ENCODE data around the gene SGO2.

Gene SGO2

GRCh38 chr2:200595913-200596312 is 69.9 kb downstream of the SGO2 start:
- H3K4me1 ChIP-seq = no peaks in the 10 kb centered on the region
- H3K27ac ChIP-seq = no peak overlapping the region
- no peak overlapping the region for H3K4me2 ChIP-seq
- H3K4me3 ChIP-seq = no peak overlapping the region
- no peaks in the 10 kb centered on the region for H4K20me1 ChIP-seq
- H3K9ac ChIP-seq = no peak overlapping the region
- TF ChIP-seq Cebpa-rat (IDR thresholded peaks at IDR 0.05) = no peak
- H3K27me3 ChIP-seq = no peaks in the 10 kb centered on the region
- H3K9me3 ChIP-seq (replicated peaks in 1 of 11) = no peaks in the 10 kb centered on the region
- H3K36me3 ChIP-seq = no peaks in the 10 kb centered on the region

DNA sequence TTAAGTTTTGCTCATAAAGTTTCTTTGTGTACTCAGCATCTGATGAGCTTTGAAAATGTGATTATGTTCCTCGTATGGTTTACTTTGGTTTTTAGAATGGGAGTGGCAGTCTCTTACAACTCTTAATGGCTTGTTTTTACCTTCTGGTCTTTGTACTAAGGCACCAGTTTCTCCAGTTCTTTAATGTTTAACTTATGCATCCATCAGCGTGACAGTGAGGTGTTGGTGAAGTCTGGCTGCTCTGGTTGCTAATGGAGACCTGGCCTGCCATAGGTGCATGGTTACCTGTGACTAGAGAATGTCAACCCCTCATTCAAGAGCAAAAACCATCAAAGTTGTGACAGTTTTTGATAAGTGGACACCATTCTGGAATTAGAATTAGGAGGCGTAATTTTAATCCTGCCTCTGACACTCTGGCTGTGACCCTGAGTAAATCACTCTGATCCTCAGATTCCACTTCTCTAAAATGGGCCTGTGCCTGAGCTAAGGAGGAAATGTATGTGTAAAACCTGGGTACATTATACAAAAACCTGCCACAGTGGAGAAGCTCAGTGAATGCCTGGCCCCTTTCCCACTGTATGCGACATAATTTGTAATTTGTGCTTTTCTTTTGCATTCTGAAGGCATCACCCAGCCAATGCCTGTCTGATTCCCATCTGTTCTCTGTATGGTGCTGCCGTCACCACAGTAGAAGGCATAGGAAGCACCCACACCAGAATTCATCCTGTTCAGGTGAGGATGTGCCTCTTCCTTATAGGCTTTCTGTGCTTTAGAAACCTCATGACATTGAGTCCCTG is 71.0 kb downstream of the SGO2 start:
- Histone ChIP-seq H3K4me2 (no peak overlapping the region), H3K36me3 (no peaks in the 10 kb centered on the region), H3K9me3 (replicated peaks in 1 of 11) (no peaks in the 10 kb centered on the region)

GRCh38 chr2:200599206-200599605 is 73.2 kb downstream of the SGO2 start:
- H3K4me1 ChIP-seq = no peaks in the 10 kb centered on the region
- no peak for TF ChIP-seq Cebpa-rat (IDR thresholded peaks at IDR 0.05)
- H3K36me3 ChIP-seq = no peaks in the 10 kb centered on the region
- H4K20me1 ChIP-seq = no peaks in the 10 kb centered on the region
- no peak overlapping the region for H3K4me3 ChIP-seq
- no peak overlapping the region for H3K27ac ChIP-seq
- H3K9me3 ChIP-seq (replicated peaks in 1 of 11) = no peaks in the 10 kb centered on the region
- no peaks in the 10 kb centered on the region for H3K27me3 ChIP-seq
- no peak overlapping the region for H3K9ac ChIP-seq
- H3K4me2 ChIP-seq = no peak overlapping the region

More for the DNA sequence above, 71.0 kb downstream of the SGO2 start:
- Histone ChIP-seq H3K4me1 (no peaks in the 10 kb centered on the region), H3K4me3 (no peak overlapping the region), H3K27me3 (no peaks in the 10 kb centered on the region), H3K9ac (no peak overlapping the region), H3K27ac (no peak overlapping the region), H4K20me1 (no peaks in the 10 kb centered on the region)
- no peak for TF ChIP-seq Cebpa-rat (IDR thresholded peaks at IDR 0.05)

DNA sequence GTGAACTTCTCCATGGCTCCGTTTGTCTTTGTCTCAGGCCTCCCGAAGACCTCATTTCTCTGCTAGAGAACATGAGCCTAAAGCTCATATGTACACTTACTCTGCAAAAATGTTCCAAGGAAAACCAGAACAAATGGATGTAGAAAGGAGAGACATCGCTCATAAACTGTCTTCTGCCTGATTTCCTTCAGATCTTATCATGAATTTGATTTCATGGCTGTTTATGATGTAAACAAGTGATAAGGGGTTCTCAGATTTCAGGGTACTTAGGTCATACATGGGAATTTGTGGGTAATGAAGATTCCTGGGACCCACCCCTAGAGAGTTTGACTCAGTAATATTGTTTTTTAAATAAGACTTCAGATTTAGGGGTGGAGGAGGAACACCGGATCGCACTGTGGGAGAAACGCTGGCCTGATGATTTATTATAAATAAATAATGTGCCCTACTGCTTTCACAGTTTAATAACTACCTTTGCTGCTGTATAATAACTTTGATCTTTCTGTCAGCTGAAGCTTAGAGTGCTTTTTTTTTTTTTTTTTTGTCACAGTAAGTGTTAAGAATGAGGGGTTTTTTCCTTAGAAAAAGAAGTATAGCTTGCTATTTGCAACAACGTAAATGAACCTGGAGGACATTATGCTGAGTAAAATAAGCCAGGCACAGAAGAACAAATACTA is 74.7 kb downstream of the SGO2 start:
- TF ChIP-seq Cebpa-rat (IDR thresholded peaks at IDR 0.05) = no peak
- H3K36me3 ChIP-seq = no peaks in the 10 kb centered on the region
- no peaks in the 10 kb centered on the region for H3K27me3 ChIP-seq

DNA sequence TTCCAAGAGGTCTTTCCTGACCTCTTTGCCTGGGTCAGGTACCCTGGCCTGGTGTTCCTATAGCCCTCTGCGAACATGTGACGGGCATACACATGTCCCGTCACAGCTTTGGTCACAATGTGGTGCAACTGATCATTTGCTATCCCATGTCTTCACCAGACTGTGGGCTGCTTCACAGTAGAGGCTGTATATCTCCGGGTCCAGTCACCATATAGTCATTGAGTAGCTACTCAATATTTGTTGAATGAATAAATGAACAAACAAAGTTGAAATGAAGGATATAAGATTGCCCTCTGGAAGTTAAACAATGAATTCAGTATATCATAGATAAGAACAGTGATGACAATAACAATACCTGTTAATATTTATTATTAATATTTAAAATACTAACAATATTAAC is 76.6 kb downstream of the SGO2 start:
- no peaks in the 10 kb centered on the region for H3K4me1 ChIP-seq
- H3K36me3 ChIP-seq = no peaks in the 10 kb centered on the region
- no peaks in the 10 kb centered on the region for H3K27me3 ChIP-seq
- no peak overlapping the region for H3K4me2 ChIP-seq
- H3K4me3 ChIP-seq = no peak overlapping the region
- no peak for TF ChIP-seq Cebpa-rat (IDR thresholded peaks at IDR 0.05)
- no peak overlapping the region for H3K9ac ChIP-seq
- no peak overlapping the region for H3K27ac ChIP-seq
- H3K9me3 ChIP-seq (replicated peaks in 1 of 11) = peaks cover 0 to 13% (median 7%) of the 10 kb centered on the region in 11 experiments; a peak in 5 of 22 replicates
- H4K20me1 ChIP-seq = no peaks in the 10 kb centered on the region

More for the DNA sequence above, 74.7 kb downstream of the SGO2 start:
- H3K4me2 ChIP-seq = no peak overlapping the region
- no peaks in the 10 kb centered on the region for H4K20me1 ChIP-seq
- no peak overlapping the region for H3K9ac ChIP-seq
- H3K4me1 ChIP-seq = no peaks in the 10 kb centered on the region
- no peak overlapping the region for H3K4me3 ChIP-seq
- H3K27ac ChIP-seq = no peak overlapping the region
- peaks cover 0 to 1% (median 0%) of the 10 kb centered on the region in 11 experiments; a peak in 1 of 22 replicates for H3K9me3 ChIP-seq (replicated peaks in 1 of 11)

DNA sequence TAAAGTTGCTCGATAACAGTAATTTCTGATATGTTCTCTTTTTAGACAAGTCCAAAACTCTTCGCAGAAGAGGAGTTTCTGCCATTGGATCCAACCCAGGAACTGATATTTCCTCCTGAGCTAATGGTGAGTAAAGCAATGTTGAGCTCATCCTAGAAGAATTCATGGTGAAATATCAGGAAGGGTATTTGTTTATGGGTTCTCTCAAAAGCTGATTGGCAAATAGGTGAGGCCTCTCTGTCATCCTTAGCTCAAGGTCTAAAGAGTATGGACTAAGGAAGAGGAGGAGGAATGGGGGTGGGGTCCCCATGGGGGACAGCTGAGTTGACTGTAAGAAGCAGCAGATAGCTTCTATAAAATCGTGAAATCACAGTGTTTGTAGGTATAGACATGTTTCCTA is 78.0 kb downstream of the SGO2 start:
- no peaks in the 10 kb centered on the region for H3K4me1 ChIP-seq
- no peak overlapping the region for H3K27ac ChIP-seq
- TF ChIP-seq Cebpa-rat (IDR thresholded peaks at IDR 0.05) = no peak
- H4K20me1 ChIP-seq = no peaks in the 10 kb centered on the region
- no peak overlapping the region for H3K9ac ChIP-seq
- no peak overlapping the region for H3K4me2 ChIP-seq
- no peaks in the 10 kb centered on the region for H3K36me3 ChIP-seq
- H3K9me3 ChIP-seq (replicated peaks in 1 of 11) = peaks cover 0 to 13% (median 7%) of the 10 kb centered on the region in 11 experiments; a peak in 6 of 22 replicates
- H3K4me3 ChIP-seq = no peak overlapping the region
- no peaks in the 10 kb centered on the region for H3K27me3 ChIP-seq

DNA sequence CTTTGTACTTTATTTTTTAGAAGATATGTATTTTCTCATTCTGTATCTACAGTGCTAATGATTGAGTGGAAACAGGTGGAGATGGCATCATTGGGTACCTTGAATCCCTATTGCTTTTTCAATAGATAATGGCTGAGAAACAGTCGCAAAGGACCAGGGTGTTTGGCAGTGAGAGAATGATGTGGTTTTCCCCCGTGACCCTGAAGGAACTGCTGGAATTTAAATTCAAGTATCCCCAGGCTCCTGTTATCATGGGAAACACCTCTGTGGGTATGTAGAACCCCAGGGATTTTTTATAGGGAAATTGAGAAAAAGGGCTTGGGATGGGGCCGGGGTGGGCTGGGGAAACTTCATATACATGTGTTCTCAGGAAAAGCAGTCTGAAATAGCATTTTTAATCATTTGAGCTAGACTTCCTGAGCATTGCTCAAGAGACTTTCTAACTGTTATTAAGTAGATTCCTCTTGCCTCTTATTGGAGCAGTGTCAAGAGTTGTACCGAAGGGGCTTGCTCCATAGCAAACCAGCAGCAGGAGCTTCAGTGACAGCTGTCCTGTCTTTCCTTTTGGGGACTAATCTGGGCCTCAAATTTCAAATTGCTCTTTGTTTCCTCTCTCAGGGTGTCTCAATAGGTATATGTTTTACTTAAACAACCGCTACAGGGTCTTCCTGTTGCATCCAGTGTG is 78.7 kb downstream of the SGO2 start:
- Histone ChIP-seq H3K9ac (no peak overlapping the region), H3K4me2 (no peak overlapping the region), H3K4me3 (no peak overlapping the region), H4K20me1 (no peaks in the 10 kb centered on the region), H3K27me3 (no peaks in the 10 kb centered on the region), H3K36me3 (no peaks in the 10 kb centered on the region), H3K27ac (no peak overlapping the region), H3K9me3 (replicated peaks in 1 of 11) (peaks cover 0 to 13% (median 7%) of the 10 kb centered on the region in 11 experiments; a peak in 6 of 22 replicates), H3K4me1 (no peaks in the 10 kb centered on the region)
- TF ChIP-seq Cebpa-rat (IDR thresholded peaks at IDR 0.05) = no peak

DNA sequence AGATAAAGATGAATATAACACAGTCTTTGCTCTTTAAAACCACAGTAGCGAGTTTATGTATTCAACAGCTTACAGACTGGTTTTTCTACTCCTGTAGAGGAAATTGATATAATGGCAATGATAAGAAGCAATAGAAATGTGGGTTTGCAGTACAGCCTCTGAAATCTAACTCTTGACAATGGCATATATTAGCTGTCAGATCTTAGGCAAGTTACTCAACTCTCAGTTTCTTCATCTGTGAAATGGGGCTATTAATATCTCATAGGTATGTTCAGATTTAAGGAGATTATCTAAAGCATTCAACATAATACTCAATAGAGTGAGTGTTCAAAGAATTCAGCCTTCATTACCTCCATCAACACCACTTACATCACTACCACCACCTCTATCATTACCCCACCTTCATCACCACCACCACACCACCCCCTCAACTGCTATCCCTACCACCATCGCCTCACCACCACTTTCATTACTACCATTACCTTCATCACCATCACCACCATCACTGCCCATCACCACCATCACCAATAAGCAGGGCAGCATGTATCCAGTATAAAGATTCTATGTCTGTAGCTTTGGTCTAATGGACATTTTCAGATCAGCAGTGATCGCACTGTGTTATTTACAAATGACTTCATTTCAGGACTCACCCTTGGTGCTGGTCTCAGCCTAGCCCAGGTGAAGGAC is 82.5 kb downstream of the SGO2 start:
- no peak overlapping the region for H3K27ac ChIP-seq
- peaks cover 0 to 13% (median 7%) of the 10 kb centered on the region in 11 experiments; a peak in 6 of 22 replicates for H3K9me3 ChIP-seq (replicated peaks in 1 of 11)
- no peak for TF ChIP-seq Cebpa-rat (IDR thresholded peaks at IDR 0.05)
- no peaks in the 10 kb centered on the region for H4K20me1 ChIP-seq
- no peak overlapping the region for H3K4me2 ChIP-seq
- H3K9ac ChIP-seq = no peak overlapping the region
- no peaks in the 10 kb centered on the region for H3K4me1 ChIP-seq
- no peaks in the 10 kb centered on the region for H3K27me3 ChIP-seq
- H3K36me3 ChIP-seq = no peaks in the 10 kb centered on the region
- no peak overlapping the region for H3K4me3 ChIP-seq
